Right hindlimb (tissue), 1 donor: ENCODE data around the gene IRF6.

Experiments
- DNase-seq: peaks from one replicate; pipeline ENCODE4 v3.0.0-alpha.2; 2018

IRF6 gene

GRCh38 chr1:209786146-209786545, 19.8 kb downstream of the IRF6 start:
- DNase-seq = no peak

DNA sequence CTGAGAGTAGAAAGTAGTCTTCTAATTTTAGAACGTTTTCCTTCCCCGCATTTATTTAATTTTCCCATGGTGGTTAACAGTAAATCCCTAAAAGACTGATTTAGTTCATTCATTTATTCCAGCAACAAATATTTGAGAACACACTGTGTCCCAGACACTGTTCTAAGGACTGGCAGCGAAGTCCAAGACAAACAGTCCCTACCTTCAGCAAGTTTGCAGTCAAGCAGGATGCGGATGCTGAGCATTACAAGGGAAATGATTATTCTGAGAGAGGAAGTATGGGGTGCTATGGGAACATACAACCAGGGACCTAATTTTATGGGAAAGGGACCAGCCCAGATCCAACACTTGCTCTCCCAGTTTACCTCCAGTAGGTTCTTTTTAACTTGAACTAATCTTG, 20.4 kb downstream of the IRF6 start:
- no peak for DNase-seq

- DNase-seq = peak; percentile 99
Observed at GRCh38 chr1:209784265-209785169, 21.4 kb downstream of the IRF6 start, which contains the start of gene C1orf74. TSS of gene C1orf74 (minus strand) at chr1:209784559. CDS start at chr1:209783634, 925 bp downstream.

DNA sequence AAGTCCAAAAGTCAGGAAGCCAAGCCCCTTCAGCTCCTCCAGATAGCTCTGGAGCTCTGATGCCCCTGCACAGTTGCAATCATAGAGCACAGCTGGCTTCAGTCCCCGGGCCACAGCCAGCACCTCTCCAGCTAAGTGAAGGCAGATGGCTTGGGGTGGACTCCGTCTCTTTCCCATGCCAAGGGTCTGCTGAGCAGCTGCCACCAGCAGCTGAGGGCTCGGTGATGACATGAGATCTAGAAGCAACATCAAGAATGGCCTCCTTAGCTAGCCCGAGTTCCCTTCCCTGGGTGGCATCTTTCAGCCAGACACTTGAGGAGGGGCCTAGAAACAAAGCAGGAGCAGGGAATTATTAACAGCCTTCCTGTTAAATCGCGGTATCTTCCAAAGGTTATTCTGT, 22.6 kb downstream of the IRF6 start:
- peak; percentile 59 for DNase-seq

DNA sequence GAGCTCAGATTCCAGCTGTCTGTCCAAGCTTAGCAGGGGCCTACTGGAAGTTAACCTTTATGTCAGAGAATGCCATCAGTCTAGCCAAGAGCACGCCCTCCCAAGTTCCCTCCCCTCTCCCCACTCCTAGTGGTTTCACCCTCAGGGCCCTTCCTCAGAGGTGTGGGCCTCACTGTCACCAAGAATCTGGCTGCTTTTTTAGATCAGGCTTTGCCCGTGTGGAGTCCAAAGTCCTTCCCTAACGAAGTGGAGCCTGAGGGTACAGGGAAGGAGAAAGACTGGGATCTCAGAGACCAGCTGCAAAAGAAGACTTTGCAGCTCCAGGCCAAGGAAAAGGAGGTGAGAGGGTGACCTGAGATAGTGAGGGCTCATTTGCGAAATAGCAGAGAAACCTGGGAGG, 25.7 kb downstream of the IRF6 start:
- DNase-seq = no peak

GRCh38 chr1:209778102-209778501, 27.8 kb downstream of the IRF6 start:
- DNase-seq = no peak

GRCh38 chr1:209777587-209777986, 28.4 kb downstream of the IRF6 start:
- DNase-seq = no peak

- DNase-seq = no peak
Observed at GRCh38 chr1:209775678-209776077, 30.3 kb downstream of the IRF6 start.

- DNase-seq = no peak
Observed at GRCh38 chr1:209774592-209774991, 31.4 kb downstream of the IRF6 start.

DNA sequence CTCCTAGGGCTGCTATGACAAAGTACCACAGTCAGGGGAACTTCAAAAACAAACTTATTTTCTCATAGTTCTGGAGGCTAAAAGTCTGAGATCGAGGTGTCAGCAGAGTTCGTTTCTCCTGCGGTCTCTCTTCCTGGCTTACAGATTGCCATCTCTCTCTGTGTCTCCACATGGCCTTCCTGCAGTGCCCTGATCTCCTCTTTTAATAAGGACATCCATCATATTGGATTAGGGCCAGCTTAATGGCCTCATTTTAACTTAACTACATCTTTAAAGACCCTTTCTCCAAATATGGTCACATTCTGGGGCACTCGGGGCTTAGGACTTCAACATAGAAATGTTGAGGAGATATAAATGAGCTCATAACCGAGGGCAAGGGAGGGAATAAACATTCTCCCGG, 33.8 kb downstream of the IRF6 start:
- no peak for DNase-seq

DNA sequence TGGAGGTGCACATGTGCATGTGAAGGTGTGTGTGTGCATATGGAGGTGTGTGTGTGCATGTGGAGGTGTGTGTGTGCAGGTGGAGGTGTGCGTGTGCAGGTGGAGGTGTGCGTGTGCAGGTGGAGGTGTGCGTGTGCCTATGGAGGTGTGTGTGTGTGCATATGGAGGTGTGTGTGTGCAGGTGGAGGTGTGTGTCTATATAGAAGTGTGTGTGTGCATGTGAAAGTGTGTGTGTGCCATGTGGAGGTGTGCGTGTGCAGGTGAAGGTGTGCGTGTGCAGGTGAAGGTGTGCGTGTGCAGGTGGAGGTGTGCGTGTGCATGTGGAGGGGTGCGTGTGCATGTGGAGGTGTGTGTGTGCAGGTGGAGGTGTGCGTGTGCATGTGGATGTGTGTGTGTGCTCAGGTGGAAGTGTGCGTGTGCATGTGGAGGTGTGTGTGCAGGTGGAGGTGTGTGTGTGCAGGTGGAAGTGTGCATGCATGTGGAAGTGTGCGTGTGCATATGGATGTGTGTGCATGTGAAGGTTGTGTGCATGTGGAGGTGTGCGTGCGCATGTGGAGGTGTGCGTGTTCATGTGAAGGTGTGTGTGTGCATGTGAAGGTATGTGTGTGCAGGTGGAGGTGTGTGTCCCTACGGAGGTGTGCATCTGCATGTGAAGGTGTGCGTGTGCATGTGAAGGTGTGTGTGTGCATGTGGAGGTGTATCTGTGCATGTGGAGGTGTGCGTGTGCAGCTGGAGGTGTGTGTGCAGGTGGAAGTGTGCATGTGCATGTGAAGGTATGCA, 35.1 kb downstream of the IRF6 start:
- no peak for DNase-seq

DNA sequence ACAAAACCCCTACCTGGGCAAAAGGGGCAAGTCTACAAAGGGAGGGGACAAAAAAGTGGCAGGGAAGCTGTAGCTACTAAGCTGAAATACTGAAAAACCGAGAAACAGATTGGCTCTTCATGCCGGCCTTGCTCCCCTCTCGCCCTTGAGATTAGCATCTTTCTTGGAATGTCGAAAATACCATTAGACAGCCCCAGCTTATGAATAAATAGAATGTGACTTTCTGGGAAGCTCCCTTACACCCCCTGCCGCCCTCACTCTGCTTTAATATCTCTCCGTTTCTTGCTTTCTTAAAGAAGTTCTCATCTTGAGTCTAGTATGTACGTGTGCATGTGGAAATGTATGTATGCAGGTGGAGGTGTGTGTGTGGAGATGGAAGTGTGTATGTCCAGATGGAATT, 36.0 kb downstream of the IRF6 start:
- DNase-seq = peak; percentile 21

- DNase-seq = peak; percentile 75
Observed at GRCh38 chr1:209769171-209769904, 36.6 kb downstream of the IRF6 start.

DNA sequence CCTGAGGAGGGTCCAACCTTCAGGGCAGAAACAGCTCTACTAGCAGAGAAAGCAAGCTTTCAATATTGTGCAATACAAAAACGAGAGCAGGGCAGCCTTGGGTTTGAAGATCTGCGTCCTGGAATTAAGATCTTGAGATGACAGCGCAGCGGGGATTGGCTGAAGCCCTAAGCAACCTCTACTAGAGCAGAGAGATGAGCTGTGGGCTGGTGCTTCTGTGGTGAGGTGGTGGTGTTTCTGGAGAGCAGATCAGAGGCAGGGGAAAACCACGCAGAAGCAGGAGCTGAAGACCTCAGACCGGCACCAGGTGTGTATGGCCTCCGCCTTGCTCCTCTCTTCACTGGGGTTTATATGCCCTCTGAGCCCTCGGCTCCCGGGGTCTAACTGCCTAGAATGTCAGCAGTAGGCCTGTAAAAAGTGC, 37.6 kb downstream of the IRF6 start:
- no peak for DNase-seq

GRCh38 chr1:209767706-209768105, 38.2 kb downstream of the IRF6 start:
- no peak for DNase-seq

GRCh38 chr1:209767096-209767495, 38.8 kb downstream of the IRF6 start:
- DNase-seq = no peak

GRCh38 chr1:209766051-209766450, 39.9 kb downstream of the IRF6 start:
- DNase-seq = no peak

DNA sequence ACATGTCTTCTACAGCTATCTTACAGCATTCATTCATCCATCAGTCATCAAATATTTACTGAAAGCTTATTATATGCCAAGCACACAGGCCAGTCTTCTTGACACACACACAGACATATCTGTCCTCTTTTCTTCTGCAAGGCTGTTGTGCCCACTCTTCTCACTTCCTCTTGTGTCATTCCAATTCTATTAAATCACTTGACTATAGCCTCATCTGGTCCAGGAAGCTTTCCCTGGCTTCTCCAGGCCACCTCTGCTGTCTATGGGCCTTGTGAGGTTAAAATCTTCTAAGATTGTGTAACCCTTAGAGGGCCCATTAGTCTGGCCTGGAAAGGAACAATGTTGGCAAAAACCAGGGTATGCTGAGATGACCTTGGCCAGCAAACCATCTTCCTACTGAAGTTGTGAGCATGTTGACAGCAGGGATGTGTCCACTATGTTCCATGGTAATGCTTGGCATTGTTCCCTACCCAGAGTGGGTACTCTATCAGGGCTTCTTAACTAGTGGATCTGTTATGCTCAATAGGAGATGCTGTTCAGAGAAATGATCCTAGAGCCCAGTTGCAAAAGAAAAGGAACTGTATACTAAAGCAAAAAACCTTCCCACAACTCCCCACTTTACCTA, 44.8 kb downstream of the IRF6 start:
- no peak for DNase-seq

GRCh38 chr1:209759829-209760359, 46.0 kb downstream of the IRF6 start:
- no peak for DNase-seq

GRCh38 chr1:209758400-209758799, 47.5 kb downstream of the IRF6 start:
- no peak for DNase-seq

DNA sequence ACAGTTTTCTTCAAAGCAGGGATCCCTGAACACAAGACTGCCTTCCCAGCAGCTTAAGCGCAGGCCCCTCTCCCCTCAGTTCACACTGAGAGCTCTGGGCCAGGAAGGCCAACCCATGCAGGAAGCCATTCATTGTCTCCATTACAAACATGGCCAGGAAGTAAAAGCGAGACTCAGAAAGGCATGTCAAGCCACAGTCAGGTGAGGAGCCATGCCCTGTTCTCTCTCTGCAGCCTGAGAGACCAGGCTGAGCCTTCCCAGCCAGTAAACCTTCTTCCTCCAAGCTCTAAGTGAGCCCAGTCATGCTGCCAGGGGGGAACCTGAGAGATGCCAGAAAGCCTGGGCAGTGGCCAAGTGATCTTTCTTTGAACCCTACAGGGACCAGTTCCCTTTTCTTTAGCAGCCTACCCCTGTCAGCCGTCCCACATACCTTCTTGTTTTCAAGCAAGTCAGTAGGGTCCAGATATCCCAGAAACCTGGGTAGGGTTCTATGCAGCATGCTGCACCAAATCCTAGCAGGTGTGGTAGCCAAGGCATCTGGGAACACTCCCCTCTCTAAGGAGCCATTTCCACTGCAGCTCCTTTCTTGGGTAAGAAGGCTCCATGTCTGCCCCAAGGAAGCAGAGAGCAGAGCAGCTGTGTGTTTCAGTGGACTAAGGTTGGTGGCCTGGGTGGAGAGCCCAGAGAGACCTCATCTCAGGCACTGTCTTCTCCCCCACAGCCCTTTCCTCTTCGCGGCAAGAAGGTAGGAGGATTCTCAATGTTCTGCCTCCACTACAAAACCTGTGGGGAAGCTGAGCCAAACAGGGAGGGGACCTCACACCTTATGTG, 49.1 kb downstream of the IRF6 start:
- no peak for DNase-seq
